ENCODE measurements around the gene LDLRAD4. TPM values are rescaled to one million over a fixed set of nuclear protein-coding genes. Genes with fewer than 3 reads are reported as not detected.

The LDLRAD4 gene
- total and polyA plus RNA-seq, 11 donors: 10.4 to 44.0 (median 29.6) TPM

GRCh38 chr18:13247506-13247905 lies 28.9 kb downstream of the LDLRAD4 start:
- whole genome bisulfite sequencing, 4 donors: 97 to 98% (median 98%) methylated on average over 14 of the region's 14 CpGs
- TF ChIP-seq POLR2A (IDR thresholded peaks at IDR 0.05) (no peak), CTCF (IDR thresholded peaks at IDR 0.05) (no peak)
- DNase-seq: no peak
- intact Hi-C loops (cut with DNase I): no loop called here
- no peaks in the 10 kb centered on the region for H3K27me3 ChIP-seq
- no peak overlapping the region for H3K4me3 ChIP-seq
- ATAC-seq: no peak
- H3K36me3 ChIP-seq: peaks cover 0 to 4% (median 0%) of the 10 kb centered on the region in 9 donors
- H3K27ac ChIP-seq: no peak overlapping the region
- H3K4me1 ChIP-seq: peaks cover 0 to 21% (median 0%) of the 10 kb centered on the region in 12 donors
- peaks cover 0 to 9% (median 0%) of the 10 kb centered on the region in 12 donors for H3K9me3 ChIP-seq

- peaks cover 0 to 9% (median 0%) of the 10 kb centered on the region in 12 donors for H3K9me3 ChIP-seq
- H3K27ac ChIP-seq: no peak overlapping the region
- WGBS, 4 donors: 79 to 87% (median 81%) methylated on average over 15 of the region's 15 CpGs
- no peak overlapping the region for H3K4me3 ChIP-seq
- peaks cover 0 to 15% (median 0%) of the 10 kb centered on the region in 12 donors for H3K4me1 ChIP-seq
- ATAC-seq: no peak
- H3K36me3 ChIP-seq: no peaks in the 10 kb centered on the region
- DNase-seq: no peak
- H3K27me3 ChIP-seq: no peaks in the 10 kb centered on the region
- TF ChIP-seq CTCF (IDR thresholded peaks at IDR 0.05) (no peak), POLR2A (IDR thresholded peaks at IDR 0.05) (no peak)
- intact Hi-C loops (cut with DNase I): no loop called here
Observed at GRCh38 chr18:13252686-13253410, 34.3 kb downstream of the LDLRAD4 start.

- peak in 1 of 4 donors; percentile 14 for ATAC-seq
Observed at GRCh38 chr18:13253786-13254688, 35.5 kb downstream of the LDLRAD4 start.

More at GRCh38 chr18:13253786-13254688, 35.5 kb downstream of the LDLRAD4 start:
- Histone ChIP-seq H3K27ac (no peak overlapping the region), H3K9me3 (peaks cover 0 to 9% (median 0%) of the 10 kb centered on the region in 12 donors), H3K4me3 (no peak overlapping the region), H3K36me3 (no peaks in the 10 kb centered on the region), H3K27me3 (no peaks in the 10 kb centered on the region), H3K4me1 (peaks cover 0 to 21% (median 8%) of the 10 kb centered on the region in 12 donors)
- TF ChIP-seq POLR2A (IDR thresholded peaks at IDR 0.05): no peak
- TF ChIP-seq CTCF (IDR thresholded peaks at IDR 0.05): no peak
- intact Hi-C loops (cut with DNase I): no loop called here
- no peak for DNase-seq
- WGBS, 4 donors: 76 to 84% (median 80%) methylated on average over 24 to 26 of the region's 26 CpGs
